Endothelial cell (in vitro differentiated cells): ENCODE results near the gene CHMP4B. TPM values are rescaled to one million over a fixed set of nuclear protein-coding genes. Genes with fewer than 3 reads are reported as not detected.

Experiments used
- DNase-seq: peaks from one replicate; pipeline ENCODE4 v3.0.0; 2021; ENCODE audit warnings: low spot score
- H3K27ac Mint-ChIP-seq: one replicate; pipeline ENCODE4 v1.8.0; 2021; ENCODE audit warnings: mixed read lengths, inconsistent platforms; ENCODE audit not compliant: unreplicated experiment
- H3K27me3 Mint-ChIP-seq: one replicate; pipeline ENCODE4 v1.8.0; 2021; ENCODE audit warnings: mild to moderate bottlenecking, moderate library complexity, mixed read lengths, inconsistent platforms; ENCODE audit not compliant: unreplicated experiment
- H3K36me3 Mint-ChIP-seq: one replicate; pipeline ENCODE4 v1.8.0; 2021; ENCODE audit warnings: mild to moderate bottlenecking, low read depth, mixed read lengths, inconsistent platforms; ENCODE audit not compliant: unreplicated experiment
- H3K4me1 Mint-ChIP-seq: one replicate; pipeline ENCODE4 v1.8.0; 2021; ENCODE audit warnings: mild to moderate bottlenecking, mixed read lengths, inconsistent platforms; ENCODE audit not compliant: unreplicated experiment
- H3K4me3 Mint-ChIP-seq: one replicate; pipeline ENCODE4 v1.8.0; 2021; ENCODE audit warnings: mild to moderate bottlenecking, mixed read lengths, inconsistent platforms; ENCODE audit not compliant: unreplicated experiment
- H3K9me3 Mint-ChIP-seq: one replicate; pipeline ENCODE4 v1.8.0; 2021; ENCODE audit warnings: mixed read lengths, inconsistent platforms; ENCODE audit not compliant: unreplicated experiment
- CTCF ChIP-seq: fragments of 200-600 bp; sonication (generic); IDR thresholded peaks from one replicate; pipeline ENCODE4 v1.5.0; 2021; ENCODE audit warnings: antibody characterized with exemption; ENCODE audit not compliant: unreplicated experiment
- total RNA-seq: library from RNA; stranded (reverse); fragmentation: NEBNext Ultra II Directional; extraction: Animal tissue kit (Norgen Biotek cat#: 25700); gene quantifications from one replicate; pipeline ENCODE4 v1.2.1, GENCODE V29; 2021; ENCODE audit not compliant: unreplicated experiment

The CHMP4B gene
- total RNA-seq, 1 donor from 2014 or later, result 117 TPM

- Mint-ChIP-seq H3K27ac (no peak overlapping the region), H3K36me3 (no peaks in the 10 kb centered on the region), H3K27me3 (peaks cover 3% of the 10 kb centered on the region), H3K9me3 (no peaks in the 10 kb centered on the region), H3K4me1 (peaks cover 5% of the 10 kb centered on the region), H3K4me3 (no peak overlapping the region)
- DNase-seq, result no peak
- no peak for TF ChIP-seq CTCF
Measured at GRCh38 chr20:33798444-33798843, 12.7 kb upstream of the CHMP4B start.

DNA sequence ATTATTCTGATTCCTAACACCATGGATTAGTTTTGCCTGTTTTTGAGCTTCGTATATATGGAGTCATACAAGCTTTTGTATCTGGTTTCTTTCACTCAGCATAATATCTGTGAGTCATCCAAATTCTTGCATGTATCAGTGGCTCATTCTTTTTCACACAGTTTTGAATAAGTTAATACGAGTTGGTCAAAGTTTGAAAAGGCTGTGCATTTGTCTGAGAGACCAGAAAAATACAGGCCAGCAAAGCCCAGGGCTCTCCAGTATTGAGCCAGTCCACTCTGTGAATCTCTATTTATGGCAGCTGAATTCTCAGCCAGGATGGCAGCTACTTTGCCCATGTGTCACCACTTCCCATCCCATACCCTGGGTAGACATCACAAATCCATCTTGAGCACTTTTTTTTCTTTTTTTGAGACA lies 7.2 kb upstream of the CHMP4B start:
- Mint-ChIP-seq H3K36me3 (no peaks in the 10 kb centered on the region), H3K4me3 (no peak overlapping the region), H3K9me3 (no peaks in the 10 kb centered on the region), H3K4me1 (no peaks in the 10 kb centered on the region), H3K27ac (no peak overlapping the region), H3K27me3 (peaks cover 3% of the 10 kb centered on the region)
- no peak for TF ChIP-seq CTCF
- DNase-seq, result no peak

- no peak for TF ChIP-seq CTCF
- H3K4me1 Mint-ChIP-seq, result peaks cover 13% of the 10 kb centered on the region
- no peak overlapping the region for H3K27ac Mint-ChIP-seq
- no peak overlapping the region for H3K4me3 Mint-ChIP-seq
- H3K36me3 Mint-ChIP-seq, result peaks cover 9% of the 10 kb centered on the region
- H3K9me3 Mint-ChIP-seq, result no peaks in the 10 kb centered on the region
- peaks cover 10% of the 10 kb centered on the region for H3K27me3 Mint-ChIP-seq
- no peak for DNase-seq
Measured at GRCh38 chr20:33808388-33808787, 2.8 kb upstream of the CHMP4B start.

GRCh38 chr20:33810259-33810658 lies 889 bp upstream of the CHMP4B start:
- Mint-ChIP-seq H3K9me3 (no peaks in the 10 kb centered on the region), H3K4me1 (peaks cover 29% of the 10 kb centered on the region), H3K36me3 (peaks cover 9% of the 10 kb centered on the region), H3K27ac (no peak overlapping the region), H3K27me3 (peaks cover 15% of the 10 kb centered on the region), H3K4me3 (peak overlapping the region; percentile 91)
- no peak for TF ChIP-seq CTCF
- DNase-seq, result no peak

DNA sequence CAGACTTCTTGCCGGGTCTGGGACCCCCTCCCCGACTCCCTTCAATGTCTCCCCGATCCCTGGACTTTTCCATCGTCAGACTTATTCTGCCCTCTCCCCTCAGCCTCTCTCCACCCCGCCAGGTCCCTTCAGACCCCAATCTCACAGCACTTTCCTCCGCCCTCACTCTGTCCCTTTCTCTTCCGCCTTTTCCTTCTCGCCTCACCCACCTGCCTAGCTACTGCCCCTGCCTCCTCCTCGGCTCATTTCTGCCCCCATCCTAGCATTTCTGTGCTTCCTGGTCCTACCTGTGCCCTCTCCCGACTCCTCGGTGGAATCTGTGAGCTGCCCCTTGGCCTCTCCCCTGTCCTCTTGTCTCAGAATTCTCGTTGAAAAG lies 616 bp downstream of the CHMP4B start:
- DNase-seq, result no peak
- H3K4me1 Mint-ChIP-seq, result peaks cover 30% of the 10 kb centered on the region
- peak overlapping the region; percentile 99 for H3K4me3 Mint-ChIP-seq

More for the DNA sequence above, 616 bp downstream of the CHMP4B start:
- TF ChIP-seq CTCF, result no peak
- H3K27ac Mint-ChIP-seq, result peak overlapping the region; percentile 94
- H3K9me3 Mint-ChIP-seq, result no peaks in the 10 kb centered on the region
- H3K36me3 Mint-ChIP-seq, result peaks cover 9% of the 10 kb centered on the region
- H3K27me3 Mint-ChIP-seq, result peaks cover 15% of the 10 kb centered on the region
